K562 (cell line): Measurements from ENCODE around the gene UBE2I. TPM values are rescaled to one million over a fixed set of nuclear protein-coding genes. Genes with fewer than 3 reads are reported as not detected.

Source experiments
- ATAC-seq: fragments of 200-7000 bp; cut with Tn5 transposase; 3 replicates; pipeline ENCODE4 v1.9.1; 2020; ENCODE audit warnings: moderate library complexity
- BruUV-seq: library from RNA; stranded (reverse); fragments of 400-500 nt; replicated peaks from 2 replicates; lab custom pipeline; 2021; lab: Mats Ljungman, UMichigan
- CTCF ChIA-PET: fragments of 300-600 bp; formaldehyde crosslinking; extraction: SDS; loops from one replicate; lab custom pipeline; 2021; ENCODE audit warnings: low intra/inter-chr PET ratio; lab: Yijun Ruan, JAX
- POLR2A ChIA-PET: fragments of 300-600, 350-650 bp; sonication (Branson Sonifier 250); formaldehyde crosslinking; extraction: SDS; loops from one replicate; lab custom pipeline; 2021; ENCODE audit warnings: antibody characterized with exemption, inconsistent platforms; lab: Yijun Ruan, JAX
- DNase-seq, 4 experiments: peaks; one replicate each; pipeline versions ENCODE4 v3.0.0 to v3.0.0-alpha.2; 2011 to 2018; ENCODE audit warnings: low spot score in 3 of 4, mixed read lengths in 3 of 4; ENCODE audit errors: extremely low read depth in 1 of 4
- FAIRE-seq: peaks from 2 replicates; lab custom pipeline; 2011; peaks lifted over from hg19 to GRCh38; lab: Jason Lieb, UNC
- H2AFZ ChIP-seq: 2 replicates; pipeline ENCODE4 v1.6.0; 2011; ENCODE audit warnings: low read depth, low read length, control low read depth, inconsistent platforms
- H3K27ac ChIP-seq: fragments of 200-600 bp; 3 replicates; pipeline ENCODE4 v1.8.0; 2011; ENCODE audit warnings: low read depth, mild to moderate bottlenecking, control low read depth, inconsistent platforms, low read length, moderate library complexity, mixed read lengths; ENCODE audit errors: extremely low read depth
- H3K27me3 ChIP-seq, 2 experiments: fragments of 300-600 bp in 1 of 2; 2 replicates in 1 of 2; 3 replicates in 1 of 2; pipeline versions ENCODE4 v1.6.0 to v1.8.0; 2011; ENCODE audit warnings: inconsistent platforms in 2 of 2, low read length in 2 of 2, mild to moderate bottlenecking in 1 of 2, mixed read lengths in 1 of 2, moderate library complexity in 1 of 2; ENCODE audit not compliant: control insufficient read depth in 2 of 2, insufficient read depth in 2 of 2
- H3K36me3 ChIP-seq: fragments of 300-600 bp; 3 replicates; pipeline ENCODE4 v1.8.0; 2011; ENCODE audit warnings: mild to moderate bottlenecking, low read length, inconsistent platforms; ENCODE audit not compliant: control insufficient read depth, insufficient read depth
- H3K4me1 ChIP-seq, 2 experiments: fragments of 200-600 bp in 1 of 2; replicated peaks in 1 of 2; 2 replicates in 1 of 2; 3 replicates in 1 of 2; pipeline versions ENCODE4 v1.5.1 to v1.8.0; 2011; ENCODE audit warnings: inconsistent platforms in 2 of 2, low read length in 2 of 2, mild to moderate bottlenecking in 1 of 2, mixed read lengths in 1 of 2, moderate library complexity in 1 of 2; ENCODE audit not compliant: control insufficient read depth in 2 of 2, insufficient read depth in 2 of 2
- H3K4me2 ChIP-seq: 2 replicates; pipeline ENCODE4 v1.6.1; 2011; ENCODE audit warnings: low read length, control low read depth, inconsistent platforms, mixed read lengths; ENCODE audit not compliant: insufficient read depth
- H3K4me3 ChIP-seq: fragments of 200-600 bp; sonication (generic), shearing (Covaris generic); 2 replicates; pipeline ENCODE4 v1.5.1; 2016; ENCODE audit warnings: control low read depth, inconsistent platforms
- H3K79me2 ChIP-seq: fragments of 200-600 bp; 3 replicates; pipeline ENCODE4 v1.8.0; 2011; ENCODE audit warnings: low read length, inconsistent platforms; ENCODE audit not compliant: control insufficient read depth, insufficient read depth
- H3K9ac ChIP-seq, 2 experiments: 2 replicates each; pipeline versions ENCODE4 v1.6.0 to v1.6.1; 2011; ENCODE audit warnings: low read depth in 2 of 2, low read length in 2 of 2, control low read depth in 1 of 2, inconsistent platforms in 1 of 2, mild to moderate bottlenecking in 1 of 2, mixed read lengths in 1 of 2; ENCODE audit not compliant: insufficient read depth in 1 of 2
- H3K9me1 ChIP-seq: one replicate; pipeline ENCODE4 v1.6.0; 2011; ENCODE audit warnings: inconsistent platforms, mild to moderate bottlenecking, low read length, moderate library complexity; ENCODE audit not compliant: control insufficient read depth, insufficient read depth
- H3K9me3 ChIP-seq: replicated peaks from 2 replicates; pipeline ENCODE4 v1.5.1; 2011; ENCODE audit warnings: low read depth, low read length, inconsistent platforms; ENCODE audit not compliant: control insufficient read depth, insufficient read depth
- H4K20me1 ChIP-seq: replicated peaks from 2 replicates; pipeline ENCODE4 v1.6.1; 2011; ENCODE audit warnings: low read length, inconsistent platforms, mixed read lengths; ENCODE audit not compliant: control insufficient read depth, insufficient read depth
- CBX2 ChIP-seq: fragments of 200-600 bp; sonication (generic); IDR thresholded peaks from one replicate; pipeline ENCODE4 v1.6.1; 2012; ENCODE audit warnings: mild to moderate bottlenecking, low read length, inconsistent platforms; ENCODE audit not compliant: insufficient read depth, poor library complexity, severe bottlenecking
- CBX5 ChIP-seq: IDR thresholded peaks from 2 replicates; pipeline ENCODE4 v1.6.1; 2014; ENCODE audit warnings: low read depth, borderline replicate concordance
- CC2D1A ChIP-seq: fragments of 450-650 bp; IDR thresholded peaks from 2 replicates; pipeline ENCODE4 v1.6.1; 2017; ENCODE audit warnings: mild to moderate bottlenecking
- EHMT2 ChIP-seq: fragments of 450-650 bp; IDR thresholded peaks from 2 replicates; pipeline ENCODE4 v1.6.1; 2018; ENCODE audit warnings: antibody characterized with exemption
- FOXA3 ChIP-seq, 2 experiments: fragments of 450-650 bp in 1 of 2; sonication (generic) in 1 of 2; formaldehyde crosslinking; IDR thresholded peaks in 1 of 2; conservative IDR thresholded peaks in 1 of 2; 2 replicates each; pipeline versions ENCODE4 v1.4.0 to v1.8.0; 2020 to 2022; ENCODE audit warnings: mild to moderate bottlenecking in 2 of 2, missing genetic modification reagents in 1 of 2
- GTF2E2 ChIP-seq: fragments of 200-800 bp; sonication (Bioruptor generic); IDR thresholded peaks from 2 replicates; pipeline ENCODE4 v1.6.1; 2016; ENCODE audit warnings: missing genetic modification characterization, missing compliant biosample characterization
- KAT2B ChIP-seq: IDR thresholded peaks from one replicate; pipeline ENCODE4 v1.6.1; 2012; ENCODE audit warnings: low read depth, mild to moderate bottlenecking, control low read depth, inconsistent platforms, low read length, moderate library complexity
- PHB ChIP-seq: fragments of 250-450 bp; sonication (Bioruptor Pico); IDR thresholded peaks from 2 replicates; pipeline ENCODE4 v1.5.0; 2021
- RAD21 ChIP-seq, 2 experiments: fragments of 250-450 bp in 1 of 2; fragments of 450-650 bp in 1 of 2; sonication (Bioruptor Pico) in 1 of 2; formaldehyde crosslinking in 1 of 2; IDR thresholded peaks in 1 of 2; conservative IDR thresholded peaks in 1 of 2; 2 replicates each; pipeline versions ENCODE4 v1.4.0 to v1.8.0; 2020 to 2022; ENCODE audit warnings: mild to moderate bottlenecking in 2 of 2, moderate library complexity in 1 of 2
- RHOXF2B ChIP-seq: fragments of 250-450 bp; sonication (Bioruptor Pico); conservative IDR thresholded peaks from 2 replicates; pipeline ENCODE4 v1.5.1; 2021
- USF2 ChIP-seq: sonication (generic); formaldehyde crosslinking; IDR thresholded peaks from 2 replicates; pipeline ENCODE4 v1.5.0; 2020; ENCODE audit warnings: missing genetic modification reagents
- ZNF184 ChIP-seq: sonication (generic); formaldehyde crosslinking; IDR thresholded peaks from 2 replicates; pipeline ENCODE4 v1.5.0; 2020; ENCODE audit warnings: missing genetic modification reagents
- ZNF384 ChIP-seq: IDR thresholded peaks from 2 replicates; pipeline ENCODE4 v1.6.1; 2012; ENCODE audit warnings: low read depth, low read length, improper control_type of control experiment
- ZNF766 ChIP-seq: fragments of 200-800 bp; sonication (Bioruptor generic); conservative IDR thresholded peaks from 2 replicates; pipeline ENCODE4 v1.6.1; 2016; ENCODE audit warnings: missing genetic modification characterization, missing compliant biosample characterization
- WGBS: fragments of 100-300 bp; shearing (Covaris generic); methylation state at CpG from one replicate; pipeline ENCODE4 v1.1.6; 2016; ENCODE audit warnings: low coverage, mixed read lengths; ENCODE audit not compliant: insufficient coverage; ENCODE audit errors: missing lambda C conversion rate; 5-methylcytosine and 5-hydroxymethylcytosine counted together
- in situ Hi-C: fragments of 300-500 bp; cut with MboI; formaldehyde crosslinking; loops from 4 replicates; pipeline ENCODE4 v1.15.0; 2018; ENCODE audit warnings: inconsistent platforms, mixed read lengths
- intact Hi-C: fragments of 100-400 bp; cut with micrococcal nuclease; formaldehyde crosslinking; loops from 2 replicates; pipeline ENCODE4 v1.14.2; 2022
- polyA plus RNA-seq, 8 experiments: library from polyadenylated mRNA; depleted of rRNA in 4 of 8; stranded (reverse) in 5 of 8; unstranded in 3 of 8; fragments of >200 nt; fragmentation: Nextera tagmentation in 2 of 8; fragmentation: Illumina TruSeq in 1 of 8; extraction: Ambion mirVana in 2 of 8; extraction: Trizol in 1 of 8; gene quantifications; 2 replicates each; pipeline versions ENCODE4 v1.2.1 to v1.2.3, GENCODE V29; 2011 to 2014; ENCODE audit warnings: inconsistent platforms in 1 of 8, missing spikeins in 1 of 8
- total RNA-seq, 7 experiments: library from RNA; depleted of rRNA in 6 of 7; stranded (reverse); fragments of >200 nt in 6 of 7; fragmentation: Illumina TruSeq in 2 of 7; extraction: Trizol in 2 of 7; gene quantifications; 2 replicates each; pipeline versions ENCODE4 v1.2.1 to v1.2.3, GENCODE V29; 2011 to 2021; ENCODE audit warnings: low replicate concordance in 1 of 7
- TF ChIP-seq, protein P1 (sequence below), 2 experiments: fragments of 150-350 bp in 1 of 2; IDR thresholded peaks; 2 replicates each; pipeline ENCODE4 v1.6.1; 2012 to 2016; ENCODE audit warnings: low read depth in 2 of 2, low read length in 2 of 2, mild to moderate bottlenecking in 1 of 2, moderate library complexity in 1 of 2
- TF ChIP-seq, protein P2 (sequence below): fragments of 450-650 bp; IDR thresholded peaks from one replicate; pipeline ENCODE4 v1.6.1; 2018; ENCODE audit warnings: mild to moderate bottlenecking, moderate library complexity; ENCODE audit not compliant: partially characterized antibody

Gene UBE2I
- total and polyA plus RNA-seq, 9 of the 15 experiments (the other 6 are each of a cell fraction or from before 2014, with no cell fraction given): 36.6 to 254 (median 104) TPM

GRCh38 chr16:1349951-1350350 lies 40.5 kb downstream of the UBE2I start:
- CTCF ChIA-PET: no interaction called here
- no peak for ATAC-seq
- no peaks in the 10 kb centered on the region for H3K27me3 ChIP-seq
- FAIRE-seq: no peak
- H3K4me1 ChIP-seq: peaks cover 4 to 85% of the 10 kb centered on the region in 2 experiments; a peak in 3 of 5 replicates
- peak overlapping the region in 1 of 2 experiments; percentile 71; a peak in 2 of 4 replicates for H3K9ac ChIP-seq
- H3K4me2 ChIP-seq: no peak overlapping the region
- no peak overlapping the region for H3K27ac ChIP-seq
- peaks cover 39% of the 10 kb centered on the region for H3K79me2 ChIP-seq
- peaks cover 2% of the 10 kb centered on the region for H4K20me1 ChIP-seq
- H3K36me3 ChIP-seq: peaks cover 22% of the 10 kb centered on the region; the same call in 1 of the 3 replicates
- BruUV-seq: no TSS peak
- in situ Hi-C loops: no loop called here
- DNase-seq: no peak
- no peaks in the 10 kb centered on the region for H3K9me3 ChIP-seq
- H3K4me3 ChIP-seq: no peak overlapping the region; the same call in 1 of the 2 replicates
- TF ChIP-seq, protein P1, sequence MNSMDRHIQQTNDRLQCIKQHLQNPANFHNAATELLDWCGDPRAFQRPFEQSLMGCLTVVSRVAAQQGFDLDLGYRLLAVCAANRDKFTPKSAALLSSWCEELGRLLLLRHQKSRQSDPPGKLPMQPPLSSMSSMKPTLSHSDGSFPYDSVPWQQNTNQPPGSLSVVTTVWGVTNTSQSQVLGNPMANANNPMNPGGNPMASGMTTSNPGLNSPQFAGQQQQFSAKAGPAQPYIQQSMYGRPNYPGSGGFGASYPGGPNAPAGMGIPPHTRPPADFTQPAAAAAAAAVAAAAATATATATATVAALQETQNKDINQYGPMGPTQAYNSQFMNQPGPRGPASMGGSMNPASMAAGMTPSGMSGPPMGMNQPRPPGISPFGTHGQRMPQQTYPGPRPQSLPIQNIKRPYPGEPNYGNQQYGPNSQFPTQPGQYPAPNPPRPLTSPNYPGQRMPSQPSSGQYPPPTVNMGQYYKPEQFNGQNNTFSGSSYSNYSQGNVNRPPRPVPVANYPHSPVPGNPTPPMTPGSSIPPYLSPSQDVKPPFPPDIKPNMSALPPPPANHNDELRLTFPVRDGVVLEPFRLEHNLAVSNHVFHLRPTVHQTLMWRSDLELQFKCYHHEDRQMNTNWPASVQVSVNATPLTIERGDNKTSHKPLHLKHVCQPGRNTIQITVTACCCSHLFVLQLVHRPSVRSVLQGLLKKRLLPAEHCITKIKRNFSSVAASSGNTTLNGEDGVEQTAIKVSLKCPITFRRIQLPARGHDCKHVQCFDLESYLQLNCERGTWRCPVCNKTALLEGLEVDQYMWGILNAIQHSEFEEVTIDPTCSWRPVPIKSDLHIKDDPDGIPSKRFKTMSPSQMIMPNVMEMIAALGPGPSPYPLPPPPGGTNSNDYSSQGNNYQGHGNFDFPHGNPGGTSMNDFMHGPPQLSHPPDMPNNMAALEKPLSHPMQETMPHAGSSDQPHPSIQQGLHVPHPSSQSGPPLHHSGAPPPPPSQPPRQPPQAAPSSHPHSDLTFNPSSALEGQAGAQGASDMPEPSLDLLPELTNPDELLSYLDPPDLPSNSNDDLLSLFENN (IDR thresholded peaks at IDR 0.05; ENCODE audit: low read depth in 2 of 2, low read length in 2 of 2): no peak
- TF ChIP-seq, protein P2, sequence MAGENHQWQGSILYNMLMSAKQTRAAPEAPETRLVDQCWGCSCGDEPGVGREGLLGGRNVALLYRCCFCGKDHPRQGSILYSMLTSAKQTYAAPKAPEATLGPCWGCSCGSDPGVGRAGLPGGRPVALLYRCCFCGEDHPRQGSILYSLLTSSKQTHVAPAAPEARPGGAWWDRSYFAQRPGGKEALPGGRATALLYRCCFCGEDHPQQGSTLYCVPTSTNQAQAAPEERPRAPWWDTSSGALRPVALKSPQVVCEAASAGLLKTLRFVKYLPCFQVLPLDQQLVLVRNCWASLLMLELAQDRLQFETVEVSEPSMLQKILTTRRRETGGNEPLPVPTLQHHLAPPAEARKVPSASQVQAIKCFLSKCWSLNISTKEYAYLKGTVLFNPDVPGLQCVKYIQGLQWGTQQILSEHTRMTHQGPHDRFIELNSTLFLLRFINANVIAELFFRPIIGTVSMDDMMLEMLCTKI: no peak
- TF ChIP-seq USF2 (no peak), GTF2E2 (tag) (no peak), KAT2B (no peak), RAD21 (CRISPR knock-in tag; conservative IDR thresholded peaks at IDR 0.05 in 1 of 2, IDR thresholded peaks at IDR 0.05 in 1 of 2) (no peak), ZNF384 (no peak), FOXA3 (CRISPR knock-in tag; conservative IDR thresholded peaks at IDR 0.05 in 1 of 2, IDR thresholded peaks at IDR 0.05 in 1 of 2) (no peak), CBX5 (no peak), ZNF184 (CRISPR knock-in tag) (no peak), CC2D1A (no peak), PHB (CRISPR knock-in tag) (no peak), RHOXF2B (no peak), ZNF766 (CRISPR knock-in tag) (no peak), EHMT2 (no peak), CBX2 (no peak)
- TF ChIP-seq, all 486 proteins: peak for 0
- intact Hi-C loops: loop anchor here (10.0 kb wide), 1 partner anchor 55 kb away; no protein-coding TSS in a partner anchor
- no peak overlapping the region for H2AFZ ChIP-seq
- no peaks in the 10 kb centered on the region for H3K9me1 ChIP-seq
- WGBS: 93% methylated on average over 11 of the region's 17 CpGs
- POLR2A ChIA-PET: interaction anchor here (1.6 kb wide), 1 partner anchor 29 kb away, joined by 5 read pairs; no protein-coding TSS in a partner anchor
